Urinary bladder (tissue), 4 donors: ENCODE results near the gene COG7. TPM values are rescaled to one million over a fixed set of nuclear protein-coding genes. Genes with fewer than 3 reads are reported as not detected.
"Not testable (repeated sequence)": the region's sequence is repeated elsewhere in the genome, so short reads cannot be mapped to it uniquely, and the experiment has no call there.

Experiments used
- DNase-seq: peaks from one replicate; pipeline ENCODE4 v3.0.0-alpha.2; 2015; ENCODE audit errors: extremely low spot score
- H3K27ac ChIP-seq: one replicate; pipeline ENCODE4 v1.5.1; 2013; ENCODE audit warnings: low read depth, mild to moderate bottlenecking, moderate library complexity
- H3K36me3 ChIP-seq: one replicate; pipeline ENCODE4 v1.6.1; 2013; ENCODE audit warnings: mild to moderate bottlenecking, moderate library complexity; ENCODE audit not compliant: insufficient read depth
- H3K4me1 ChIP-seq: one replicate; pipeline ENCODE4 v1.6.1; 2013; ENCODE audit warnings: mild to moderate bottlenecking, moderate library complexity; ENCODE audit not compliant: insufficient read depth
- H3K4me3 ChIP-seq: one replicate; pipeline ENCODE4 v1.5.1; 2013; ENCODE audit warnings: low read depth, low read length
- WGBS: extraction: QIAGEN DNeasy Blood & Tissue Kit; methylation state at CpG from one replicate; pipeline ENCODE4 v1.1.7; 2013; 5-methylcytosine and 5-hydroxymethylcytosine counted together
- polyA plus RNA-seq: library from polyadenylated mRNA; stranded (reverse); fragments of 200-250 nt; gene quantifications from one replicate; pipeline ENCODE4 v1.2.3, GENCODE V29; 2013
- total RNA-seq: library from RNA; depleted of rRNA; stranded (reverse); fragments of >200 nt; gene quantifications from one replicate; pipeline ENCODE4 v1.2.3, GENCODE V29; 2014
- donor health status: healthy with polysubstance abuse.
- donor health status: healthy.

COG7 gene
- total and polyA plus RNA-seq, 2 donors: 16.6 to 25.6 TPM

- DNase-seq: no peak
- WGBS: 54% methylated on average over 17 of the region's 17 CpGs
- H3K27ac ChIP-seq: no peak overlapping the region
- H3K36me3 ChIP-seq: peaks cover 7% of the 10 kb centered on the region
- no peaks in the 10 kb centered on the region for H3K4me1 ChIP-seq
- H3K4me3 ChIP-seq: no peak overlapping the region
Measured at GRCh38 chr16:23398987-23399805, 53.8 kb downstream of the COG7 start.

GRCh38 chr16:23397464-23397863, 55.5 kb downstream of the COG7 start:
- DNase-seq: no peak
- Histone ChIP-seq H3K27ac (no peak overlapping the region), H3K36me3 (peaks cover 7% of the 10 kb centered on the region), H3K4me3 (no peak overlapping the region), H3K4me1 (no peaks in the 10 kb centered on the region)
- 93% methylated on average over 2 of the region's 2 CpGs for WGBS

- 90% methylated on average over 6 of the region's 6 CpGs for WGBS
- DNase-seq: no peak
- peaks cover 7% of the 10 kb centered on the region for H3K36me3 ChIP-seq
- H3K4me1 ChIP-seq: no peaks in the 10 kb centered on the region
- H3K4me3 ChIP-seq: no peak overlapping the region
- H3K27ac ChIP-seq: no peak overlapping the region
Measured at GRCh38 chr16:23395732-23396131, 57.3 kb downstream of the COG7 start.

- Histone ChIP-seq H3K36me3 (peaks cover 5% of the 10 kb centered on the region), H3K27ac (no peak overlapping the region)
- whole genome bisulfite sequencing: 81% methylated on average over 4 of the region's 4 CpGs
Measured at GRCh38 chr16:23394141-23394831, 58.7 kb downstream of the COG7 start.

GRCh38 chr16:23392223-23392600, 60.8 kb downstream of the COG7 start:
- DNase-seq: no peak
- WGBS: 95% methylated on average over 6 of the region's 6 CpGs
- Histone ChIP-seq H3K27ac (no peak overlapping the region), H3K4me3 (no peak overlapping the region), H3K36me3 (no peaks in the 10 kb centered on the region), H3K4me1 (no peaks in the 10 kb centered on the region)

More at GRCh38 chr16:23394141-23394831, 58.7 kb downstream of the COG7 start:
- Histone ChIP-seq H3K4me1 (no peaks in the 10 kb centered on the region), H3K4me3 (no peak overlapping the region)
- no peak for DNase-seq

GRCh38 chr16:23391381-23392222, 61.4 kb downstream of the COG7 start:
- 91% methylated on average over 17 of the region's 17 CpGs for WGBS
- H3K27ac ChIP-seq: no peak overlapping the region
- no peaks in the 10 kb centered on the region for H3K4me1 ChIP-seq
- no peak for DNase-seq
- no peaks in the 10 kb centered on the region for H3K36me3 ChIP-seq
- H3K4me3 ChIP-seq: no peak overlapping the region

GRCh38 chr16:23389936-23390335, 63.1 kb downstream of the COG7 start:
- WGBS: 98% methylated on average over 8 of the region's 8 CpGs
- not testable (repeated sequence) for H3K4me1 ChIP-seq, H3K27ac ChIP-seq, H3K4me3 ChIP-seq, DNase-seq, H3K36me3 ChIP-seq

- 94% methylated on average over 5 of the region's 5 CpGs for WGBS
- Histone ChIP-seq H3K4me3 (no peak overlapping the region), H3K27ac (no peak overlapping the region), H3K4me1 (no peaks in the 10 kb centered on the region), H3K36me3 (no peaks in the 10 kb centered on the region)
- DNase-seq: no peak
Measured at GRCh38 chr16:23389201-23389600, 63.8 kb downstream of the COG7 start.

- Histone ChIP-seq H3K27ac (no peak overlapping the region), H3K36me3 (no peaks in the 10 kb centered on the region), H3K4me1 (no peaks in the 10 kb centered on the region), H3K4me3 (no peak overlapping the region)
- no peak for DNase-seq
- 94% methylated on average over 15 of the region's 15 CpGs for whole genome bisulfite sequencing
Measured at GRCh38 chr16:23388786-23389185, 64.2 kb downstream of the COG7 start.

- Histone ChIP-seq H3K36me3 (no peaks in the 10 kb centered on the region), H3K4me3 (no peak overlapping the region), H3K4me1 (no peaks in the 10 kb centered on the region), H3K27ac (no peak overlapping the region)
- 85% methylated on average over 8 of the region's 8 CpGs for WGBS
- no peak for DNase-seq
Measured at GRCh38 chr16:23387666-23388065, 65.3 kb downstream of the COG7 start.

GRCh38 chr16:23385441-23385840, 67.5 kb downstream of the COG7 start:
- Histone ChIP-seq H3K36me3 (no peaks in the 10 kb centered on the region), H3K4me3 (no peak overlapping the region), H3K4me1 (no peaks in the 10 kb centered on the region), H3K27ac (no peak overlapping the region)
- no peak for DNase-seq
- 94% methylated on average over 15 of the region's 15 CpGs for WGBS

- H3K4me3 ChIP-seq: no peak overlapping the region
- DNase-seq: no peak
- H3K27ac ChIP-seq: no peak overlapping the region
- H3K36me3 ChIP-seq: no peaks in the 10 kb centered on the region
- WGBS: 93% methylated on average over 10 of the region's 10 CpGs
- H3K4me1 ChIP-seq: no peaks in the 10 kb centered on the region
Measured at GRCh38 chr16:23384878-23385277, 68.1 kb downstream of the COG7 start.

GRCh38 chr16:23383881-23384280, 69.1 kb downstream of the COG7 start:
- H3K36me3 ChIP-seq: no peaks in the 10 kb centered on the region
- H3K4me1 ChIP-seq: no peaks in the 10 kb centered on the region
- WGBS: 87% methylated on average over 3 of the region's 3 CpGs
- no peak overlapping the region for H3K4me3 ChIP-seq
- DNase-seq: no peak
- no peak overlapping the region for H3K27ac ChIP-seq
